Neural progenitor cell (in vitro differentiated cells): ENCODE results near the gene MYBPH.

Experiments used
- EZH2 ChIP-seq: fragments of 200-600 bp; sonication (generic); IDR thresholded peaks from 2 replicates; pipeline ENCODE4 v1.6.1; 2017; ENCODE audit warnings: antibody characterized with exemption, mild to moderate bottlenecking, moderate library complexity
- TF ChIP-seq, protein P1 (sequence below): fragments of 200-600 bp; sonication (generic); IDR thresholded peaks from 2 replicates; pipeline ENCODE4 v1.5.1; 2017; ENCODE audit warnings: antibody characterized with exemption, mild to moderate bottlenecking

DNA sequence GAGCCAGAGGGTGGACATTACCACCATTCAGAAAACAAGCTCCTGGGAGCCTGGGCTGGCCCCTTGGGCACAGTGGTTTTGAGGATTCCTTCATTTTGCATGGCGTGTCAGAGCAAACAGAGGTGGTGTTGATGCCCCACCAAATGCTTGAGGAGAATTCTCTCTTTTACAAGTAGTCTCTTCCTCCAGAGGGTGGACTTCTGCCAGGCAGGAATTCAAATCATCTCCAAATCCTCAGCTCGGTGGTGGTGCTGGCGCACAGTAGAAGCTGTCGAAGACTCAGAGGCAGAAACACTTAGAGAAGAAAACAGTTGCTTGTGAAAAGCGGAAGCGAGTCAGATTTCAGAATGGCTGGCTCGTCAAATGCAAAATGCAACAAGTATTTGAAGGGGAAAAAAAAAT lies 14.3 kb upstream of the MYBPH start:
- TF ChIP-seq, protein P1, sequence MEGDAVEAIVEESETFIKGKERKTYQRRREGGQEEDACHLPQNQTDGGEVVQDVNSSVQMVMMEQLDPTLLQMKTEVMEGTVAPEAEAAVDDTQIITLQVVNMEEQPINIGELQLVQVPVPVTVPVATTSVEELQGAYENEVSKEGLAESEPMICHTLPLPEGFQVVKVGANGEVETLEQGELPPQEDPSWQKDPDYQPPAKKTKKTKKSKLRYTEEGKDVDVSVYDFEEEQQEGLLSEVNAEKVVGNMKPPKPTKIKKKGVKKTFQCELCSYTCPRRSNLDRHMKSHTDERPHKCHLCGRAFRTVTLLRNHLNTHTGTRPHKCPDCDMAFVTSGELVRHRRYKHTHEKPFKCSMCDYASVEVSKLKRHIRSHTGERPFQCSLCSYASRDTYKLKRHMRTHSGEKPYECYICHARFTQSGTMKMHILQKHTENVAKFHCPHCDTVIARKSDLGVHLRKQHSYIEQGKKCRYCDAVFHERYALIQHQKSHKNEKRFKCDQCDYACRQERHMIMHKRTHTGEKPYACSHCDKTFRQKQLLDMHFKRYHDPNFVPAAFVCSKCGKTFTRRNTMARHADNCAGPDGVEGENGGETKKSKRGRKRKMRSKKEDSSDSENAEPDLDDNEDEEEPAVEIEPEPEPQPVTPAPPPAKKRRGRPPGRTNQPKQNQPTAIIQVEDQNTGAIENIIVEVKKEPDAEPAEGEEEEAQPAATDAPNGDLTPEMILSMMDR: no peak
- no peak for TF ChIP-seq EZH2
